Natural killer cell treated with Interleukin-12 subunit alpha and Interleukin-12 subunit beta and Interleukin-15 and Interleukin-18, amount 100 ng/mL, for 72 hours (primary cell): ENCODE measurements around the gene NUP42. TPM values are rescaled to one million over a fixed set of nuclear protein-coding genes. Genes with fewer than 3 reads are reported as not detected.

ENCODE experiments used
- ATAC-seq, 2 donors: fragments of 150-1000 bp; cut with Tn5 transposase in 1 of 2; sonication (Bioruptor Pico), chemical (Tn5 transposase) in 1 of 2; 2 replicates each; pipeline ENCODE4 v1.10.0; 2021
- DNase-seq: peaks from one replicate; pipeline ENCODE4 v3.0.0; 2022; ENCODE audit warnings: low spot score
- H3K27ac Mint-ChIP-seq, 2 donors: 1 replicate in 1 of 2; 2 replicates in 1 of 2; pipeline ENCODE4 v1.8.0; 2022; ENCODE audit warnings: mixed read lengths in 2 of 2, mild to moderate bottlenecking in 1 of 2, moderate library complexity in 1 of 2
- H3K27me3 Mint-ChIP-seq, 2 donors: 1 replicate in 1 of 2; 2 replicates in 1 of 2; pipeline ENCODE4 v1.8.0; 2022; ENCODE audit warnings: mixed read lengths in 2 of 2
- H3K36me3 Mint-ChIP-seq: one replicate; pipeline ENCODE4 v1.8.0; 2022; ENCODE audit warnings: mixed read lengths
- H3K4me1 Mint-ChIP-seq, 2 donors: 1 replicate in 1 of 2; 2 replicates in 1 of 2; pipeline ENCODE4 v1.8.0; 2022; ENCODE audit warnings: low read depth in 2 of 2, mixed read lengths in 2 of 2, mild to moderate bottlenecking in 1 of 2
- H3K4me3 Mint-ChIP-seq: one replicate; pipeline ENCODE4 v1.8.0; 2022; ENCODE audit warnings: mixed read lengths
- H3K9me3 Mint-ChIP-seq: 2 replicates; pipeline ENCODE4 v1.8.0; 2022; ENCODE audit warnings: mixed read lengths
- total RNA-seq, 2 donors: library from RNA; stranded (reverse); gene quantifications; one replicate each; pipeline ENCODE4 v1.2.3, GENCODE V29; 2022

The NUP42 gene
- total RNA-seq, 2 donors from 2014 or later = 41.2 to 86.2 TPM

- H3K9me3 Mint-ChIP-seq = no peaks in the 10 kb centered on the region
Observed at GRCh38 chr7:23230641-23231101, 48.8 kb downstream of the NUP42 start.

DNA sequence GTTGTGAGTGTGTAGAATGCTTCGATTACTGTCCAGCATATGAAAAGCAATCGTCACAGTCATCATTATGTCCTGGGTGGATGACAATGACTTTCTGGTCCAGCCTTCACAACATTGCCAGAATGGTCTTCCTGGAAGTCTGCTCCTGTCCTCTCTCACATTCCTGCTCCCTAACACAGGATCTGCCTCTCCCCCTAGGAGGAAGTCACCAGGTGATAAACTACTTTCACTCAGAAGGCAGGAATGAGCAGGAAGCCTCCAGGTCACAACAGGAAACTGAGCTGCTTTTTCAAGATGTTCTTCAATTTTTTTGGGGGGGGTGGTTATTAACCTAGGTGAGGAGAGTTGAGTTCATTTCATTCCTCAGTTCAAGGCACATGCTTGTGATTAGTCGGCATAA lies 51.1 kb downstream of the NUP42 start:
- no peak overlapping the region for H3K27ac Mint-ChIP-seq
- ATAC-seq (no peak), DNase-seq (no peak)
- H3K4me1 Mint-ChIP-seq = no peaks in the 10 kb centered on the region
- H3K36me3 Mint-ChIP-seq = no peaks in the 10 kb centered on the region
- peaks cover 0 to 3% of the 10 kb centered on the region in 2 donors for H3K27me3 Mint-ChIP-seq
- H3K4me3 Mint-ChIP-seq = no peak overlapping the region
- no peaks in the 10 kb centered on the region for H3K9me3 Mint-ChIP-seq

More at GRCh38 chr7:23230641-23231101, 48.8 kb downstream of the NUP42 start:
- ATAC-seq (no peak), DNase-seq (no peak)
- Mint-ChIP-seq H3K27ac (no peak overlapping the region), H3K4me3 (no peak overlapping the region), H3K27me3 (peaks cover 0 to 4% of the 10 kb centered on the region in 2 donors), H3K4me1 (no peaks in the 10 kb centered on the region), H3K36me3 (no peaks in the 10 kb centered on the region)

- no peaks in the 10 kb centered on the region for H3K36me3 Mint-ChIP-seq
- H3K27ac Mint-ChIP-seq = no peak overlapping the region
- no peaks in the 10 kb centered on the region for H3K4me1 Mint-ChIP-seq
- peaks cover 0 to 3% of the 10 kb centered on the region in 2 donors for H3K27me3 Mint-ChIP-seq
- H3K4me3 Mint-ChIP-seq = no peak overlapping the region
- no peaks in the 10 kb centered on the region for H3K9me3 Mint-ChIP-seq
- DNase-seq (no peak), ATAC-seq (no peak)
Observed at GRCh38 chr7:23234569-23235296, 52.9 kb downstream of the NUP42 start.

DNA sequence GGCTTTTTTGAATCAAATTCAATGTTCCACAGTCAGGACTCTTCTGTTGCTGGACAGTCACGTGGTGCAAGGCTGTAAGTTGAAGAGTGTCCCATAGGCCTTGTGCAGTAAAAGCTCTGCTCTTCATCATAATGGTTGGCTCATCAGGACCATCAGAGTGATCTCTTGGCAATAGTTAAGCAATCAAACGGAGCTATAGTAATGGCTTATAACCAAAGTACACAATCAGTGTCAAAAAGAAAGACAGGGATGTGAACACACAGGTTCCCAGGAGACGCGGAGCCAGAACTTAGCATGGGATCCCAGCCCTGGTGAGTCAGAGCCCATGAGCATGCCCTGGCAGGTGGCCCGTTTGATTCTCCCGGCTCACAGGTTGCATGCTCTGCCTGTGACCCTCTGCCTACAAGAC lies 54.0 kb downstream of the NUP42 start:
- Mint-ChIP-seq H3K9me3 (no peaks in the 10 kb centered on the region), H3K4me1 (no peaks in the 10 kb centered on the region), H3K27me3 (peaks cover 0 to 3% of the 10 kb centered on the region in 2 donors), H3K4me3 (no peak overlapping the region), H3K27ac (no peak overlapping the region), H3K36me3 (no peaks in the 10 kb centered on the region)
- DNase-seq = no peak
- no peak for ATAC-seq

DNA sequence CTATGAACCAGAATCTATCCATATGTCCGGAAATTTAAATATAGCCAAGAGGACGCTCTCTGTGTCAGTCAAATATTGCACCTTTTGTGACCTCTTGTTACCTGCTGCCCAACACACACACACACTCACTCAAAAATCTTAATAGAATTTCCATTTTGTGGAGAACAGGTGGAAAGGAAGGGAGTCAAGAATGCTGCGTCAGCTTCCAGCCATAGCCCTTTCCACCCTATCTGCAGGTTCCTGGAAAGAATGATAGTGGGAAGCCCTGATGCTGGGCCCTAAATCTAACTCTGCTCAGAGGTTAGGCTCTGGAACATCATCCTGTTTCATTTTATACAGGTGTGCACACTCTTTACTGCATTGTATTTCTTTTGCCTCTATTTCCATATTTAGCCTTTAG lies 55.2 kb downstream of the NUP42 start:
- Mint-ChIP-seq H3K36me3 (no peaks in the 10 kb centered on the region), H3K27me3 (peaks cover 0 to 3% of the 10 kb centered on the region in 2 donors), H3K4me3 (no peak overlapping the region), H3K27ac (no peak overlapping the region), H3K9me3 (no peaks in the 10 kb centered on the region), H3K4me1 (no peaks in the 10 kb centered on the region)
- ATAC-seq = no peak
- no peak for DNase-seq

DNA sequence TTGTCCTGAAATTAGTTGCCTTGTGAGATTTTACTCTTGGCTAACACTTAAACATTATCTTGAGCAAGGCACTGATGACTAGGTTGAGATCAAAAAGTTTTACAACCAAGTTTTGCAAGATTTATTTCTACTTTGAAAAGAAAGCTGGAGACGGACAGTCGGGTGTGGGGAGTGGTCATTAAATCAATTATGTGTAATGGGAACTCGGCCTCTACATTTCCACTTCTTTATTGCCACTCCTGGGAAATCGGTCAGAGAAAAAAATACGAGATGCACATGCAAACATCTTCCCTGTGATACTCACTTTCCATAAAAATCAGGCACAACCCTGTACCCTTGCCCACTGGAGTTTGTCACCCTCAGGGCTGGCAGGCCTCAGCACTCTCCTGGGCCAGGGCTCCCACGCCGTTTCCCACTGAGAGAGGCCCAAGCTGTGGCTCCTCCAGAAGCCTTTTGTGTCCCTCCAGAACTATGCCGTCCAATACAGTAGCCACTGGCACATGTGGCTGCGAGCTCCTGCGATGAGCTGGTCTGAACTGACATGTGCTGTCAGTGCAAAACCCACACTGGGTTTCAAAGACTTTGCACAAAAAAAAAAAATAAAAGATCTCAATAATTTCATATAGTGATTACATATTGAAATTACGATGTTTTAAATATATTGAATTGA lies 57.3 kb downstream of the NUP42 start:
- Mint-ChIP-seq H3K27ac (no peak overlapping the region), H3K4me3 (no peak overlapping the region), H3K9me3 (no peaks in the 10 kb centered on the region), H3K27me3 (peaks cover 7 to 10% of the 10 kb centered on the region in 2 donors), H3K4me1 (no peaks in the 10 kb centered on the region), H3K36me3 (no peaks in the 10 kb centered on the region)
- DNase-seq = no peak
- ATAC-seq = no peak

GRCh38 chr7:23239698-23240097 lies 57.9 kb downstream of the NUP42 start:
- Mint-ChIP-seq H3K27me3 (peaks cover 12 to 16% of the 10 kb centered on the region in 2 donors), H3K27ac (no peak overlapping the region), H3K4me3 (no peak overlapping the region), H3K36me3 (no peaks in the 10 kb centered on the region), H3K9me3 (no peaks in the 10 kb centered on the region), H3K4me1 (no peaks in the 10 kb centered on the region)
- DNase-seq (no peak), ATAC-seq (no peak)

GRCh38 chr7:23242321-23242720 lies 60.5 kb downstream of the NUP42 start:
- Mint-ChIP-seq H3K27me3 (peaks cover 24 to 33% of the 10 kb centered on the region in 2 donors), H3K36me3 (no peaks in the 10 kb centered on the region), H3K4me1 (no peaks in the 10 kb centered on the region), H3K27ac (no peak overlapping the region), H3K4me3 (no peak overlapping the region), H3K9me3 (no peaks in the 10 kb centered on the region)
- ATAC-seq (no peak), DNase-seq (no peak)

DNA sequence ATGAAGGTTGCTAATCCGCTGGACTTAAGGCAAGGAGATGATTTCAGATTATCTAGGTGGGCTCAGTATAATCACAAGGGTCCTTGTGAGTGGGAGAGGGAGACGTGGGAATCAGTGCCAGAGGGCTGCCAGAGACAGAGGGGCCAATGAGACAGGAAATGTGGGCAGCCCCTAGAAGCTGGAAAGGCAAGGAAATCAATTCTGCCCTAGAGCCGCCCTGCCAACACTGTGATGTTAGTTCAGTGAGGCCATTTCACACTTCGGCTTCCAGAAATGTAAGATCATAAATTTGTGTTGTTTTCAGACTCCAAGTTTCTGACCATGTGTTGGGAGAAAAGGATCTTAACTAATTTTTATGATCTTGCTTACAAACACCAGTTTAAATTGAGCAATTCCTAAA lies 61.1 kb downstream of the NUP42 start:
- Mint-ChIP-seq H3K9me3 (no peaks in the 10 kb centered on the region), H3K4me3 (no peak overlapping the region), H3K36me3 (no peaks in the 10 kb centered on the region), H3K27me3 (peaks cover 25 to 33% of the 10 kb centered on the region in 2 donors), H3K4me1 (no peaks in the 10 kb centered on the region), H3K27ac (no peak overlapping the region)
- ATAC-seq (no peak), DNase-seq (no peak)

- ATAC-seq (no peak), DNase-seq (no peak)
- Mint-ChIP-seq H3K4me3 (no peak within 1 kb of the TSS), H3K27ac (no peak within 1 kb of the TSS), H3K27me3 (peaks cover 49 to 60% of the 10 kb centered on the region in 2 donors), H3K36me3 (peaks cover 2% of the 10 kb centered on the region), H3K4me1 (no peaks in the 10 kb centered on the region), H3K9me3 (no peaks in the 10 kb centered on the region)
Observed at GRCh38 chr7:23246555-23246954, 64.7 kb downstream of the NUP42 start, which contains the start of gene GPNMB. TSS of gene GPNMB (plus strand) at chr7:23246775. CDS start at chr7:23246858, 83 bp downstream.

DNA sequence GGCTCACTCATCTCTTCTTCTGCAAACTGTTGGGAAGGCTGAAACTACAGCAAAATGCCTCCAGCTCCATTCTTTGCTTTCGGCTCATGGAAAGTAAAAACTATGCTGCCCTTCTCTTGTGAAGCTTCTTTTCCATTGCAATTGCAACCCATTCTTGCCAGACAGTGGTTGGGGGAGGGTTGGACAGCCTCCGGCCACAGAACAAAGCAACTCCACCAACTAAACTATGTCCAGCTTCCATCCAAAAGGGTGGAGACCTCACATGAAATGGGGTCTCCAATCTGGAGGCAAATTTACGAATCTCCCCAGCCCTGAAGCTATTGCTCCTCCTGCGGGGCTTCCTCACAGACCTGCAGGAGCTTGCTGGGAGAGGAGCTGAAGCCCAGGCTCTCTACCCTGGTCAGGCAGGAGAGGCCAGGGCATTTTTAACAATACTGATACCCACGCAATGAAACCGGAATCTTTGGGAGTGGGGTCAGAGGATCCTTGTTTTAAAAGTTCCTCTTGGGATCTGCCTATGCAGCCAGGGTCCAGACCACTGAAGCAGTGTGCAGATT lies 65.3 kb downstream of the NUP42 start:
- H3K36me3 Mint-ChIP-seq = peaks cover 6% of the 10 kb centered on the region
- ATAC-seq (no peak), DNase-seq (no peak)
- no peak overlapping the region for H3K4me3 Mint-ChIP-seq
- H3K27me3 Mint-ChIP-seq = peaks cover 55 to 65% of the 10 kb centered on the region in 2 donors
- no peaks in the 10 kb centered on the region for H3K9me3 Mint-ChIP-seq
- no peak overlapping the region for H3K27ac Mint-ChIP-seq
- H3K4me1 Mint-ChIP-seq = no peaks in the 10 kb centered on the region

DNA sequence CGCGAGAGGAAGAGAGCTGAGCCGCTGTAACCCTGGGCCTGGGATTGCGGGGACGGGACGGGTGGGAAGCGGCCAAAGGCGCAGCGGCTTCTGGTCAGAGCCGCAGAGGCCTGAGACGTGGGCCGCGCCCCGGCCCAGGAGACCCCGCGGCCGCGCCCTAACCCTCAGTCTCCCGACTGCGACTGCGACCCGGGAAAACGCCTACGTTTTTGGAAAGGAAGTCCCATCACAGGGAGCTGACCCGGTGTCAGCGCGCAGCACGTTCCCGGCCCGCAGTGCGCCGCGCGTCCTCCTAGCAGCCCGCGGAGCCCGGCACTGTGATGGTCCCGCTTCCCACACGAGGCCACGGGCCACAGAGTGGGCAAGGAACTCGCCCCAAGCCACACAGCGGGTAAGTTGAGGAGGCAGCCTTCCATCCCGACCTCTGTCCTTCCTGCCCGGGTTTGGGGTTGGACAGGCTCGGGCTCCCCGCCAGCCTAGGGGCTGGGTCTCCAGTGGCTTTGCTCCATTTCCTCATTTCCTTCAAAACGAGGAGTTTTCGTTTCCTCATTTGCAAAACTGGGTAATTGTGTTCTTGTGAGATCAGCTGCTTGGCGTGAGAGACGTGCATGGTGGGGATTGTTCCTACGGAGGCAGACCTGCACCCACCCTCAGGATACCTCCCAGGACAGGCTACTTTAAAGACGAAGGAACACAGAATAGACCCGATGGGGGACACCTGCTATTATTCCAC lies 65.9 kb downstream of the NUP42 start:
- Mint-ChIP-seq H3K27ac (no peak overlapping the region), H3K36me3 (peaks cover 6% of the 10 kb centered on the region), H3K4me3 (no peak overlapping the region), H3K27me3 (peaks cover 55 to 62% of the 10 kb centered on the region in 2 donors), H3K4me1 (no peaks in the 10 kb centered on the region), H3K9me3 (no peaks in the 10 kb centered on the region)
- ATAC-seq = no peak
- DNase-seq = no peak

DNA sequence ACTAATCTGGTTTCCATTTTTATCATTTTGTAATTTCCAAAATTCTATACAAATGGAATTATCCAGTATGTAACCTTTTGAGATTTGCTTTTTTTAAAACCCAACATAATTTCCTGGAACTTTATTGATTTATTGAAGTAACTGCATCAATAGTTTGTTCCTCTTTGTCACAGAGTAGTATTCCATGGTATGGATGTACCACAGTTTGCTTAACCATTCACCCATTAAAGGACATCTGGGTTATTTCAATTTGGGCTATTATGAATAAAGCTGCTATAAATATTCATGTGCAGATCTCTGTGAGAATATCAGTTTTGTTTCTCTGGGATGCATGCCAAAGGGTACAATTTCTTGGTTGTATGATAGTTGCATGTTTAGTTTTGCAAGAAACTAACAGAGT lies 67.6 kb downstream of the NUP42 start:
- peaks cover 49 to 51% of the 10 kb centered on the region in 2 donors for H3K27me3 Mint-ChIP-seq
- no peak overlapping the region for H3K27ac Mint-ChIP-seq
- no peak for ATAC-seq
- no peaks in the 10 kb centered on the region for H3K9me3 Mint-ChIP-seq
- H3K4me1 Mint-ChIP-seq = no peaks in the 10 kb centered on the region
- DNase-seq = no peak
- no peak overlapping the region for H3K4me3 Mint-ChIP-seq
- H3K36me3 Mint-ChIP-seq = peaks cover 6% of the 10 kb centered on the region
